ENCODE measurements around the gene ANO6. TPM values are rescaled to one million over a fixed set of nuclear protein-coding genes. Genes with fewer than 3 reads are reported as not detected.

The ANO6 gene
- total RNA-seq, 5 donors from 2014 or later (not counting 1 experiment from before 2014, with no cell fraction given): 17.9 to 22.5 (median 20.3) TPM

DNA sequence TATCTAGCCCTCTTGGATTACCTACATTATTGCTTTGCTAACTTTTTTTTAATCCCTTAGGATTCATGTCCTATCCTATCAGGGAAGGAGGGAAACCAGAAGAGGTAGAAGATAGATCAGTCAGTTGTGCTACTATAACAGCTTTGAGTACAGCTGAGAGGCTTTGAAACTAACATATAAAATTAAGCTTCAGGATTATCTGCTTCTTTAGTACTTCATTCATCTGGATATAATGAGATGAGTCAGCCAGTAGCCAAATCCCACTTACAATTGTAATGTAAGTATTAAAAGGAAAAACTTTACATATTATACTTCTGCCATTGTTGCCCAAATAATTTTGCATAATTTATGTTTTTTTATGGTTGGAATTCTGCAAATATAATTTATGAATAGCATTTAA, 33.4 kb upstream of the ANO6 start:
- DNase-seq (no peak), ATAC-seq (replicated peaks in 1 of 4) (no peak)
- H3K4me3 ChIP-seq (ENCODE audit: control insufficient read depth in 1 of 2, extremely low read depth in 1 of 2, low read length in 1 of 2): no peak overlapping the region
- CTCF ChIA-PET: interaction anchor here in 1 of 2 donors (1.5 kb wide), 1 partner anchor 35 kb away, joined by 3 read pairs; no protein-coding TSS in a partner anchor
- no peak overlapping the region for H3K27ac ChIP-seq (ENCODE audit: low read length)
- H3K27me3 Mint-ChIP-seq: no peaks in the 10 kb centered on the region
- H3K4me3 Mint-ChIP-seq: no peak overlapping the region
- H3K4me1 ChIP-seq (ENCODE audit: control insufficient read depth in 1 of 2, extremely low read depth in 1 of 2, insufficient read depth in 2 of 2, low read length in 2 of 2): no peaks in the 10 kb centered on the region
- H3K9me3 ChIP-seq: peaks cover 8% of the 10 kb centered on the region
- POLR2A ChIA-PET: no interaction called here
- no peaks in the 10 kb centered on the region for H3K27me3 ChIP-seq (replicated peaks in 1 of 2; ENCODE audit: control insufficient read depth in 2 of 2, extremely low read depth in 1 of 2, insufficient read depth in 2 of 2, low read length in 1 of 2)
- no peak overlapping the region for H3K27ac Mint-ChIP-seq
- H3K9me3 Mint-ChIP-seq: peaks cover 7 to 15% (median 15%) of the 10 kb centered on the region in 3 donors
- H3K36me3 Mint-ChIP-seq: peaks cover 30% of the 10 kb centered on the region
- no peaks in the 10 kb centered on the region for H3K4me1 Mint-ChIP-seq
- H3K36me3 ChIP-seq (ENCODE audit: control insufficient read depth in 2 of 2, extremely low read depth in 1 of 2, insufficient read depth in 1 of 2, low read length in 1 of 2): peaks cover 0 to 3% of the 10 kb centered on the region in 2 donors

DNA sequence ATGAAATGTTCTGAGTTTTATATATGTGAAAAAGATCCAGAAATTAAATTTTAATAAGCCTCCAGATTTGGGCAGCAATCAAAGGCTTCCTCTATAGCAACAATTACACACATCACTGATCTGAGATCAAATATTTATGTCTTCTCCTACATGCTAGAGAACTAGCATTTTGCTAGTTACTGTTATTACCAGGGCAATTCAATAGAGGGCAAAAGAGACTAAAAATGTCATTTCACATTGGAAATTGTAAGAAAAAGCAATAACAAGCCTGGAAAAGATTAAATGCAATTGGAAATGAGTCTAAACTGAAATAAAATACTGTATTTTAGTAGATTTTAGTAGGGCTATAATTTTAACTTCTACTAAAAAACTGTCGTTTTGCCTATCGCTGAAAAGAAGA, 32.6 kb upstream of the ANO6 start:
- Mint-ChIP-seq H3K4me3 (no peak overlapping the region), H3K27ac (no peak overlapping the region), H3K36me3 (peaks cover 28% of the 10 kb centered on the region), H3K4me1 (no peaks in the 10 kb centered on the region), H3K9me3 (peaks cover under 1 to 7% (median 7%) of the 10 kb centered on the region in 3 donors), H3K27me3 (no peaks in the 10 kb centered on the region)
- POLR2A ChIA-PET: no interaction called here
- DNase-seq: no peak
- H3K9me3 ChIP-seq: peaks cover under 1% of the 10 kb centered on the region
- no peaks in the 10 kb centered on the region for H3K27me3 ChIP-seq (replicated peaks in 1 of 2; ENCODE audit: control insufficient read depth in 2 of 2, extremely low read depth in 1 of 2, insufficient read depth in 2 of 2, low read length in 1 of 2)
- no peaks in the 10 kb centered on the region for H3K4me1 ChIP-seq (ENCODE audit: control insufficient read depth in 1 of 2, extremely low read depth in 1 of 2, insufficient read depth in 2 of 2, low read length in 2 of 2)
- H3K4me3 ChIP-seq (ENCODE audit: control insufficient read depth in 1 of 2, extremely low read depth in 1 of 2, low read length in 1 of 2): no peak overlapping the region
- CTCF ChIA-PET: interaction anchor here (0.6 to 1.8 kb wide), 5 partner anchors 32 to 562 kb away, joined by 3 to 8 read pairs (median 3); partner anchors contain the start of gene ANO6 (in 1 of the 2)
- no peak overlapping the region for H3K27ac ChIP-seq (ENCODE audit: low read length)
- WGBS (ENCODE audit: insufficient coverage): no CpG with 5 or more reads among the region's 2 CpGs
- ATAC-seq (replicated peaks in 1 of 4): no peak
- H3K36me3 ChIP-seq (ENCODE audit: control insufficient read depth in 2 of 2, extremely low read depth in 1 of 2, insufficient read depth in 1 of 2, low read length in 1 of 2): peaks cover 0 to 3% of the 10 kb centered on the region in 2 donors

DNA sequence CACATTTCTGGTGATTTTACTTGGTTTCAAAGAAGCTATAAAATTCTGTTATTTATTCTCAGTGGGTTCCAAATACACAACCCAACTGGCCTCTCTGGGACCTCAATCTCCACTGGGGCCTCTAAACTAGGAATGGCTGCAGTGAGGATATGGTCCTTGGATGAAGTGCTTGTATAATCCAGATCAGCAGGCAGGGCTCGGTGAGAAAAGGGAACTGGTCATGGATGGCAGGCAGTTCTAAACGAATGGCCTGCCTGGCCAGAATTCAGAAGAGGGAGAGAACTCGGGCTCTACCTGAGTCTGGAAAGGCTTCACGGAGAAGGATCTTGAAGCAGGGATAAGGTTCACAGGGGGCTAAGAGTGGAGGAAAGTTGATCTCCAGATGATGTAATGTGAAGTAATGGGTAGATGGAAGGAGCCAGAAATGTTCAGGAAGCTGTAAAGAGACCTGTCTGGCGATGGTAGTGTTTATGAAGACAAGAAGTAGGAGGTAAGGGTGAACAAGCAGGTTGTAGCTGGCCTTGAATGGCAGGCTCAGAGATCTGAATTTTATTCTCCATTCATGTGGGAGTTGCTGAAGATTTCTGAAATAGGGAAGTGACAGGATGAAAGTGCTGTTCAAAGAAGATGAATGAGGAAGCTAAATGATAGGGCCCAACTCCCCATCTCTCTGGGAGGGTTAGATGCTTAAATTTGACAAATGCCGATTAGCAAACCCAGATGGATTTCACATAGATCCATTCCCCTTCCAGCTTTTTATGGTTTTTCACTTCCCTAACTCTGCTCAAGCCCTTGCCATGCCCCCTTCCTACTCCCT, 31.5 kb upstream of the ANO6 start:
- WGBS (ENCODE audit: insufficient coverage): 98% methylated on average over 5 of the region's 6 CpGs

DNA sequence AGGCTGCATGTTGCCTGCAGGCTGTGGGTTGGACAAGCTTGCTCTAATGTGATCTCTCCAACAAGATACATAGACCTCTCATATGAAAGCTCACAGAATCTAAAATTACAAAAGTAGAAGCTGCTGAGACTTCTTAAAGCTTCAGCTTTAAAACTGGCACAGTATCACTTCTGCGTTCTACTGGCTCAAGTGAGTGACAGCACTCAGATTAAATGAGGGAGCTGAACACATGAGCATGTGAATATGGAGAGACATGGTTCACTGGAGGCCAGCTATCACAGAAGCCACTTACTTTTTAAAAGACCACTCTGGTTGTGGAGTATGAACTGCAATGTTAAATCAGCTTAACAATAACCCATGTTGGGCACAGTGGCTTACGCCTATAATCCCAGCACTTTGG, 29.1 kb upstream of the ANO6 start:
- DNase-seq: no peak
- WGBS (ENCODE audit: insufficient coverage): no CpG with 5 or more reads among the region's 2 CpGs
- H3K4me1 Mint-ChIP-seq: no peaks in the 10 kb centered on the region
- no peaks in the 10 kb centered on the region for H3K9me3 Mint-ChIP-seq
- Histone ChIP-seq H3K36me3 (ENCODE audit: control insufficient read depth in 2 of 2, extremely low read depth in 1 of 2, insufficient read depth in 1 of 2, low read length in 1 of 2) (peaks cover 0 to 3% of the 10 kb centered on the region in 2 donors), H3K4me3 (ENCODE audit: control insufficient read depth in 1 of 2, extremely low read depth in 1 of 2, low read length in 1 of 2) (no peak overlapping the region), H3K27me3 (replicated peaks in 1 of 2; ENCODE audit: control insufficient read depth in 2 of 2, extremely low read depth in 1 of 2, insufficient read depth in 2 of 2, low read length in 1 of 2) (no peaks in the 10 kb centered on the region), H3K9me3 (no peaks in the 10 kb centered on the region), H3K4me1 (ENCODE audit: control insufficient read depth in 1 of 2, extremely low read depth in 1 of 2, insufficient read depth in 2 of 2, low read length in 2 of 2) (no peaks in the 10 kb centered on the region), H3K27ac (ENCODE audit: low read length) (no peak overlapping the region)
- ATAC-seq (replicated peaks in 1 of 4): no peak
- H3K27me3 Mint-ChIP-seq: no peaks in the 10 kb centered on the region
- no peak overlapping the region for H3K27ac Mint-ChIP-seq
- H3K4me3 Mint-ChIP-seq: no peak overlapping the region
- POLR2A ChIA-PET: interaction anchor here in 1 of 2 donors (0.5 kb wide), 1 partner anchor 53 kb away, joined by 3 read pairs; no protein-coding TSS in a partner anchor
- H3K36me3 Mint-ChIP-seq: peaks cover 29% of the 10 kb centered on the region
- CTCF ChIA-PET: no interaction called here

More for the DNA sequence above, 31.5 kb upstream of the ANO6 start:
- H3K4me1 ChIP-seq (ENCODE audit: control insufficient read depth in 1 of 2, extremely low read depth in 1 of 2, insufficient read depth in 2 of 2, low read length in 2 of 2): no peaks in the 10 kb centered on the region
- H3K27me3 ChIP-seq (replicated peaks in 1 of 2; ENCODE audit: control insufficient read depth in 2 of 2, extremely low read depth in 1 of 2, insufficient read depth in 2 of 2, low read length in 1 of 2): no peaks in the 10 kb centered on the region
- Mint-ChIP-seq H3K4me3 (no peak overlapping the region), H3K9me3 (no peaks in the 10 kb centered on the region), H3K27ac (no peak overlapping the region), H3K4me1 (no peaks in the 10 kb centered on the region), H3K27me3 (no peaks in the 10 kb centered on the region), H3K36me3 (peaks cover 28% of the 10 kb centered on the region)
- H3K4me3 ChIP-seq (ENCODE audit: control insufficient read depth in 1 of 2, extremely low read depth in 1 of 2, low read length in 1 of 2): no peak overlapping the region
- ChIA-PET POLR2A (no interaction called here), CTCF (interaction anchor here (0.6 to 1.8 kb wide), 7 partner anchors 16 to 539 kb away, joined by 3 to 8 read pairs (median 4); partner anchors contain the start of gene ANO6 (in 1 of the 2))
- H3K36me3 ChIP-seq (ENCODE audit: control insufficient read depth in 2 of 2, extremely low read depth in 1 of 2, insufficient read depth in 1 of 2, low read length in 1 of 2): peaks cover 0 to 3% of the 10 kb centered on the region in 2 donors
- H3K9me3 ChIP-seq: no peaks in the 10 kb centered on the region
- no peak for ATAC-seq (replicated peaks in 1 of 4)
- no peak overlapping the region for H3K27ac ChIP-seq (ENCODE audit: low read length)
- no peak for DNase-seq

DNA sequence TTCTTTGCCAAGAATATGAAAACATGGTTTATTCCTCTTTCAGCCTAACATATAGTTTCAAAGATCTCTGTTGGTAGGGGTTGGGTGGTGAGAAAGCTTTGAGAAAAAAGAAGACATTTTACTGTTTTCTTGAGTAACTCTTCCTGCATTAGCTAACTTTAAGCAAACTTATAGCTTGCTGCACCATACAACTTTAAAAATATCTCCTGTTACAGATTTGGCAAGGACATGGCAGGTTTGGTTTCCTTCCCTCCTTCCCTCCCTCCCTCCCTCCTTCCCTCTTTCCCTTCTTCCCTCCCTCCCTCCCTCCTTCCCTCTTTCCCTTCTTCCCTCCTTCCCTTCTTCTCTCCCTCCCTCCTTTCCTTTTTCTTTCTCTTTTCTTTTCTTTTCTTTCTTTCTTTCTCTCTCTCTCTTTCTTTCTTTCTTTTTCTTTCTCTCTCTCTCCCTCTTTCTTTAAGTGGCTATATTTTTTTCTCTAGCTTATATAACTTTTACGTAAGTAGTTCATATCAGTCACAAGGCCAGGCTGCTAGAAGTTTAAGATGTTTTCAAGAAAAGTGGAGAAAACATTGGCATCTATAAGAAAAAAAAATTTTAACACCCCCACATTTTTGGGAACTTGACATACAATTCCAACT, 26.0 kb upstream of the ANO6 start:
- Mint-ChIP-seq H3K4me1 (peaks cover 0 to 11% (median 9%) of the 10 kb centered on the region in 3 donors), H3K27me3 (no peaks in the 10 kb centered on the region), H3K27ac (no peak overlapping the region), H3K36me3 (peaks cover 23% of the 10 kb centered on the region), H3K9me3 (no peaks in the 10 kb centered on the region), H3K4me3 (no peak overlapping the region)
- no peak for ATAC-seq (replicated peaks in 1 of 4)
- no peaks in the 10 kb centered on the region for H3K27me3 ChIP-seq (replicated peaks in 1 of 2; ENCODE audit: control insufficient read depth in 2 of 2, extremely low read depth in 1 of 2, insufficient read depth in 2 of 2, low read length in 1 of 2)
- H3K27ac ChIP-seq (ENCODE audit: low read length): no peak overlapping the region
- WGBS (ENCODE audit: insufficient coverage): no CpG with 5 or more reads among the region's 1 CpG
- no peaks in the 10 kb centered on the region for H3K4me1 ChIP-seq (ENCODE audit: control insufficient read depth in 1 of 2, extremely low read depth in 1 of 2, insufficient read depth in 2 of 2, low read length in 2 of 2)
- no peak for DNase-seq
- H3K4me3 ChIP-seq (ENCODE audit: control insufficient read depth in 1 of 2, extremely low read depth in 1 of 2, low read length in 1 of 2): no peak overlapping the region
- CTCF ChIA-PET: interaction anchor here (0.7 to 0.8 kb wide), 2 partner anchors 10 to 553 kb away, joined by 4 to 5 read pairs; no protein-coding TSS in a partner anchor
- POLR2A ChIA-PET: interaction anchor here in 1 of 2 donors (0.6 kb wide), 1 partner anchor 9 kb away, joined by 6 read pairs; no protein-coding TSS in a partner anchor
- H3K9me3 ChIP-seq: no peaks in the 10 kb centered on the region
- no peaks in the 10 kb centered on the region for H3K36me3 ChIP-seq (ENCODE audit: control insufficient read depth in 2 of 2, extremely low read depth in 1 of 2, insufficient read depth in 1 of 2, low read length in 1 of 2)

DNA sequence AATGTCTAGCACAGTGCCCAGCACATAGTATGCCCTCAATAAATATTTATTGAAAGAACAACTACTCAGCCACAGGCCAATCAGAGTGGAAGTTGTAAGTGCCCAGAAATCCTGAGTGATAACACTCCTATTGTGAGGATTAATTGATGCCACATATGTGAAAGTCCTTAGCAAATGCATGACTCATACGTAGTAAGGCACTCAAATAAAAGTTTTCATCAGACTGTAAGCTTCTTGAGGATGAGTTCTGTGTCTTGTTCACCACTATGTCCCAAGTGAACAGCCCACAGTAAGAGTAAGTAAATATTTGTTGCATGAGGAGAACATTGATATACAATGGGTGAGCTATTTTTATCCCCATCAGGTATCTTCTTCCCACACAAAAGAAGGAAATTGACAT, 24.7 kb upstream of the ANO6 start:
- peaks cover 23% of the 10 kb centered on the region for H3K36me3 Mint-ChIP-seq
- Histone ChIP-seq H3K9me3 (no peaks in the 10 kb centered on the region), H3K4me3 (ENCODE audit: control insufficient read depth in 1 of 2, extremely low read depth in 1 of 2, low read length in 1 of 2) (no peak overlapping the region), H3K27me3 (replicated peaks in 1 of 2; ENCODE audit: control insufficient read depth in 2 of 2, extremely low read depth in 1 of 2, insufficient read depth in 2 of 2, low read length in 1 of 2) (no peaks in the 10 kb centered on the region), H3K27ac (ENCODE audit: low read length) (no peak overlapping the region), H3K36me3 (ENCODE audit: control insufficient read depth in 2 of 2, extremely low read depth in 1 of 2, insufficient read depth in 1 of 2, low read length in 1 of 2) (no peaks in the 10 kb centered on the region), H3K4me1 (ENCODE audit: control insufficient read depth in 1 of 2, extremely low read depth in 1 of 2, insufficient read depth in 2 of 2, low read length in 2 of 2) (no peaks in the 10 kb centered on the region)
- ATAC-seq (replicated peaks in 1 of 4) (no peak), DNase-seq (no peak)
- no CpG with 5 or more reads among the region's 1 CpG for WGBS (ENCODE audit: insufficient coverage)
- no peak overlapping the region for H3K27ac Mint-ChIP-seq
- ChIA-PET POLR2A (interaction anchor here in 1 of 2 donors (0.6 kb wide), 1 partner anchor 10 kb away, joined by 3 read pairs; no protein-coding TSS in a partner anchor), CTCF (interaction anchor here in 1 of 2 donors (1.0 kb wide), 1 partner anchor 309 kb away, joined by 3 read pairs; no protein-coding TSS in a partner anchor)
- H3K9me3 Mint-ChIP-seq: no peaks in the 10 kb centered on the region
- H3K4me1 Mint-ChIP-seq: peaks cover 0 to 11% (median 9%) of the 10 kb centered on the region in 3 donors
- no peaks in the 10 kb centered on the region for H3K27me3 Mint-ChIP-seq
- no peak overlapping the region for H3K4me3 Mint-ChIP-seq
